HCT116 (cell line): ENCODE data around the gene DPYSL5. TPM values are rescaled to one million over a fixed set of nuclear protein-coding genes. Genes with fewer than 3 reads are reported as not detected.

ENCODE experiments used
- ATAC-seq: fragments of 200-7000 bp; cut with Tn5 transposase; 2 replicates; pipeline ENCODE4 v1.9.1; 2020; ENCODE audit warnings: mild to moderate bottlenecking, moderate library complexity
- BruUV-seq: library from RNA; stranded (reverse); fragments of 400-500 nt; replicated peaks from 2 replicates; lab custom pipeline; 2021; lab: Mats Ljungman, UMichigan
- CTCF ChIA-PET: fragments of 300-600 bp; sonication (Branson Sonifier 250); formaldehyde crosslinking; loops from one replicate; lab custom pipeline; 2021; ENCODE audit warnings: antibody characterized with exemption; lab: Charles Lee
- POLR2A ChIA-PET: fragments of 300-600, 350-600 bp; sonication (Branson Sonifier 250); formaldehyde crosslinking; loops from one replicate; lab custom pipeline; 2021; ENCODE audit warnings: antibody characterized with exemption; lab: Charles Lee
- RAD21 ChIA-PET, 2 experiments: fragments of 300-600 bp; sonication (Branson Sonifier 250); formaldehyde crosslinking; loops; one replicate each; lab custom pipeline; 2023; ENCODE audit warnings: low total read pairs in 2 of 2; ENCODE audit not compliant: uncharacterized antibody in 2 of 2, unreplicated experiment in 2 of 2, low non-redundant PET in 1 of 2; lab: Charles Lee
- DNase-seq: peaks from one replicate; pipeline ENCODE4 v3.0.0-alpha.2; 2010; ENCODE audit warnings: low read depth, low spot score
- H2AFZ ChIP-seq: fragments of 200-600 bp; shearing (Covaris generic), sonication (generic); 2 replicates; pipeline ENCODE4 v1.6.1; 2017; ENCODE audit warnings: low read depth, mixed run types, mixed read lengths, antibody characterized with exemption, low read length; ENCODE audit not compliant: poor library complexity, severe bottlenecking
- H3K27ac ChIP-seq: 2 replicates; pipeline ENCODE4 v1.5.1; 2012; ENCODE audit warnings: low read depth, low read length
- H3K27me3 ChIP-seq: fragments of 200-600 bp; sonication (generic); 2 replicates; pipeline ENCODE4 v1.6.1; 2016; ENCODE audit warnings: mixed run types, low read length, mixed read lengths; ENCODE audit not compliant: insufficient read depth
- H3K36me3 ChIP-seq, 2 experiments: fragments of 200-500 bp in 1 of 2; fragments of 200-600 bp in 1 of 2; sonication (Bioruptor generic) in 1 of 2; sonication (generic) in 1 of 2; 2 replicates each; pipeline versions ENCODE4 v1.5.1 to v1.6.1; 2014 to 2016; ENCODE audit warnings: low read length in 2 of 2, inconsistent platforms in 1 of 2, mixed read lengths in 1 of 2, mixed run types in 1 of 2; ENCODE audit not compliant: insufficient read depth in 2 of 2, control insufficient read depth in 1 of 2
- H3K4me1 ChIP-seq, 2 experiments: fragments of 200-600 bp in 1 of 2; sonication (generic) in 1 of 2; 2 replicates each; pipeline versions ENCODE4 v1.5.1 to v1.6.1; 2012 to 2017; ENCODE audit warnings: low read length in 2 of 2, inconsistent platforms in 1 of 2, mild to moderate bottlenecking in 1 of 2, mixed read lengths in 1 of 2, mixed run types in 1 of 2, moderate library complexity in 1 of 2; ENCODE audit not compliant: insufficient read depth in 2 of 2, control insufficient read depth in 1 of 2
- H3K4me2 ChIP-seq: fragments of 200-600 bp; sonication (generic); 2 replicates; pipeline ENCODE4 v1.6.1; 2017; ENCODE audit warnings: mixed run types, low read length, mixed read lengths
- H3K4me3 ChIP-seq, 2 experiments: fragments of 200-600 bp in 1 of 2; sonication (generic) in 1 of 2; replicated peaks in 1 of 2; 2 replicates each; pipeline ENCODE4 v1.5.1; 2011 to 2016; ENCODE audit warnings: low read length in 2 of 2, control low read depth in 1 of 2, low read depth in 1 of 2, mild to moderate bottlenecking in 1 of 2, mixed read lengths in 1 of 2, mixed run types in 1 of 2
- H3K79me2 ChIP-seq: fragments of 200-600 bp; sonication (generic); 2 replicates; pipeline ENCODE4 v1.6.1; 2017; ENCODE audit warnings: mild to moderate bottlenecking, mixed run types, low read length, moderate library complexity, mixed read lengths; ENCODE audit not compliant: insufficient read depth
- H3K9ac ChIP-seq: fragments of 200-600 bp; sonication (generic); 2 replicates; pipeline ENCODE4 v1.6.1; 2016; ENCODE audit warnings: low read length, mixed read lengths
- H3K9me2 ChIP-seq: fragments of 200-600 bp; sonication (generic), shearing (Covaris generic); 2 replicates; pipeline ENCODE4 v1.6.1; 2017; ENCODE audit warnings: mixed run types, mild to moderate bottlenecking, moderate library complexity; ENCODE audit not compliant: insufficient read depth
- H3K9me3 ChIP-seq, 2 experiments: fragments of 200-500 bp in 1 of 2; fragments of 200-600 bp in 1 of 2; sonication (Bioruptor generic) in 1 of 2; sonication (generic) in 1 of 2; 2 replicates each; pipeline ENCODE4 v1.6.1; 2014 to 2017; ENCODE audit warnings: low read length in 2 of 2, mixed read lengths in 2 of 2, inconsistent platforms in 1 of 2, low read depth in 1 of 2, mild to moderate bottlenecking in 1 of 2, mixed run types in 1 of 2, moderate library complexity in 1 of 2; ENCODE audit not compliant: control insufficient read depth in 1 of 2, insufficient read depth in 1 of 2
- H4K20me1 ChIP-seq: fragments of 200-600 bp; sonication (generic), shearing (Covaris generic); 2 replicates; pipeline ENCODE4 v1.6.1; 2017; ENCODE audit warnings: mixed run types, mild to moderate bottlenecking, moderate library complexity; ENCODE audit not compliant: insufficient read depth
- CBX3 ChIP-seq: IDR thresholded peaks from 2 replicates; pipeline ENCODE4 v1.6.1; 2012; ENCODE audit warnings: low read depth
- CEBPB ChIP-seq: IDR thresholded peaks from 2 replicates; pipeline ENCODE4 v1.6.1; 2012; ENCODE audit warnings: low read depth
- EGR1 ChIP-seq: IDR thresholded peaks from 2 replicates; pipeline ENCODE4 v1.6.1; 2012; ENCODE audit warnings: low read depth
- ELF1 ChIP-seq: IDR thresholded peaks from 2 replicates; pipeline ENCODE4 v1.6.1; 2012; ENCODE audit warnings: low read depth, borderline replicate concordance
- EZH2phosphoT487 ChIP-seq: fragments of 200-600 bp; IDR thresholded peaks from 2 replicates; pipeline ENCODE4 v1.6.1; 2018; ENCODE audit warnings: antibody characterized with exemption, borderline replicate concordance
- FOSL1 ChIP-seq: IDR thresholded peaks from 2 replicates; pipeline ENCODE4 v1.6.1; 2012; ENCODE audit warnings: low read depth
- JUND ChIP-seq: IDR thresholded peaks from 2 replicates; pipeline ENCODE4 v1.6.1; 2012
- MAX ChIP-seq: IDR thresholded peaks from 2 replicates; pipeline ENCODE4 v1.6.1; 2012
- POLR2A ChIP-seq: IDR thresholded peaks from 2 replicates; pipeline ENCODE4 v1.7.0; 2011; ENCODE audit warnings: borderline replicate concordance; ENCODE audit not compliant: insufficient read depth, insufficient read length; ENCODE audit errors: extremely low read depth
- POLR2AphosphoS5 ChIP-seq: IDR thresholded peaks from 2 replicates; pipeline ENCODE4 v1.6.1; 2011; ENCODE audit warnings: mild to moderate bottlenecking, low read depth, low read length, moderate library complexity
- RAD21 ChIP-seq: IDR thresholded peaks from 2 replicates; pipeline ENCODE4 v1.6.1; 2012; ENCODE audit warnings: low read depth, mild to moderate bottlenecking
- REST ChIP-seq: IDR thresholded peaks from 2 replicates; pipeline ENCODE4 v1.6.1; 2012; ENCODE audit warnings: low read depth
- SIN3A ChIP-seq: IDR thresholded peaks from 2 replicates; pipeline ENCODE4 v1.6.1; 2012; ENCODE audit warnings: low read depth
- SP1 ChIP-seq: IDR thresholded peaks from 2 replicates; pipeline ENCODE4 v1.6.1; 2012; ENCODE audit warnings: low read depth
- SRF ChIP-seq: IDR thresholded peaks from 2 replicates; pipeline ENCODE4 v1.6.1; 2012; ENCODE audit warnings: low read depth
- TCF7L2 ChIP-seq: IDR thresholded peaks from 2 replicates; pipeline ENCODE4 v1.7.0; 2011; ENCODE audit warnings: borderline replicate concordance, inconsistent platforms; ENCODE audit not compliant: insufficient read depth, insufficient read length; ENCODE audit errors: extremely low read depth
- YY1 ChIP-seq: IDR thresholded peaks from 2 replicates; pipeline ENCODE4 v1.6.1; 2011; ENCODE audit warnings: low read length, low read depth, moderate library complexity, mild to moderate bottlenecking; ENCODE audit not compliant: insufficient replicate concordance; ENCODE audit errors: extremely low read depth
- ZFX ChIP-seq: fragments of 450-650 bp; IDR thresholded peaks from 2 replicates; pipeline ENCODE4 v1.6.1; 2017
- ZNF274 ChIP-seq: fragments of 200-500 bp; sonication (Bioruptor generic); IDR thresholded peaks from 2 replicates; pipeline ENCODE4 v1.6.1; 2014; ENCODE audit warnings: mild to moderate bottlenecking, low read depth, low read length, inconsistent platforms
- intact Hi-C: fragments of 100-400 bp; cut with micrococcal nuclease; formaldehyde crosslinking; loops from 2 replicates; pipeline ENCODE4 v1.10.0; 2022
- total RNA-seq: library from RNA; stranded (reverse); gene quantifications from one replicate; pipeline ENCODE4 v1.2.1, GENCODE V29; 2021; ENCODE audit not compliant: unreplicated experiment

DPYSL5 gene
- total RNA-seq, 1 experiment from 2014 or later: 8.4 TPM

- BruUV-seq: no TSS peak
- Histone ChIP-seq H3K36me3 (no peaks in the 10 kb centered on the region), H3K79me2 (no peaks in the 10 kb centered on the region), H3K4me3 (no peak overlapping the region), H3K9me3 (no peaks in the 10 kb centered on the region; a peak in 1 of 4 replicates), H3K4me2 (no peak overlapping the region), H4K20me1 (no peaks in the 10 kb centered on the region), H3K27me3 (no peaks in the 10 kb centered on the region), H3K9ac (no peak overlapping the region), H2AFZ (no peak overlapping the region), H3K4me1 (peaks cover 0 to 5% of the 10 kb centered on the region in 2 experiments; a peak in 1 of 4 replicates), H3K27ac (no peak overlapping the region), H3K9me2 (no peaks in the 10 kb centered on the region)
- intact Hi-C loops: no loop called here
- ATAC-seq (no peak), DNase-seq (no peak)
- no peak for TF ChIP-seq JUND
- no peak for TF ChIP-seq MAX
- no peak for TF ChIP-seq ZFX
- no peak for TF ChIP-seq SRF
- TF ChIP-seq ELF1: no peak
- TF ChIP-seq YY1: no peak
- no peak for TF ChIP-seq FOSL1
- TF ChIP-seq RAD21: no peak
- no peak for TF ChIP-seq EZH2phosphoT487
- no peak for TF ChIP-seq SIN3A
- no peak for TF ChIP-seq CBX3
- no peak for TF ChIP-seq POLR2A
- no peak for TF ChIP-seq EGR1
- no peak for TF ChIP-seq SP1
- TF ChIP-seq REST: no peak
- TF ChIP-seq TCF7L2: no peak
- TF ChIP-seq ZNF274: no peak
- no peak for TF ChIP-seq CEBPB
- no peak for TF ChIP-seq POLR2AphosphoS5
- POLR2A ChIA-PET: no interaction called here
- CTCF ChIA-PET: no interaction called here
- RAD21 ChIA-PET: no interaction called here
Measured at GRCh38 chr2:26892133-26892532, 44.2 kb downstream of the DPYSL5 start.
